Muscle of back (tissue), 11 donors: Measurements from ENCODE around the gene COL24A1. TPM values are rescaled to one million over a fixed set of nuclear protein-coding genes. Genes with fewer than 3 reads are reported as not detected.

Experiments used
- DNase-seq, 3 donors: peaks; one replicate each; pipeline versions ENCODE4 v3.0.0 to v3.0.0-alpha.2; 2013
- polyA plus RNA-seq, 10 donors: library from polyadenylated mRNA; unstranded; fragments of 120-200 nt; gene quantifications; one replicate each; pipeline ENCODE4 v1.2.1, GENCODE V29; 2013; ENCODE audit not compliant: insufficient read length in 10 of 10

Gene COL24A1
- polyA plus RNA-seq, 10 donors: 3.5 to 14.1 (median 5.5) TPM

DNA sequence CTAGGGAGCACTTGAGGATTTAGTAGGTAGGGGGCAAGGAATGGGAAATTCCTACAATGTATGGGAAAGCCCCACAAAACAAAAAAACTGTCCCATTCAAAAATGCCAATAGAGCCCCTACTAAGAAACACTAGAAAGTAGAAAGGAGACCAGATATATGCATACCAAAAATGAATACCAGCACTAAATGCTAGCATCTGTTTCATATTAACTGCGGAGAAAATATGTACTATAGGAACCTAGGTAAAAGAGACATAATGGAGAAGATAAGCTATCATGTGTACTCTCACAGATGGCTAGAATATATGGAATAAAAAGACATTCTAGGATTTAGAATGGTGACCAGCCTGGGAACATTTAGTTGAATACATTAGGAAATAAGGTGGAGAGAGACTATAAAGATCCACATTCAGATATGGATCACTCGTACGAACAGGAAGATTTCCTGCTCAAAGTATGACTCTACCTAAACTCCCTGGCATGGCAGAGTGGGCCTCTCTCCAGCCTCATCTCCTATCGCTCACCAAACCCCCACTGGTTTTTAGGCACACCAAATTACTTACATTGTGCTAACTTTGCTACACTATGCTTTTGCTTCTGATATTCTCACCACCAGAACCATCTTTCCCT is 466.7 kb downstream of the COL24A1 start:
- DNase-seq: no peak

DNA sequence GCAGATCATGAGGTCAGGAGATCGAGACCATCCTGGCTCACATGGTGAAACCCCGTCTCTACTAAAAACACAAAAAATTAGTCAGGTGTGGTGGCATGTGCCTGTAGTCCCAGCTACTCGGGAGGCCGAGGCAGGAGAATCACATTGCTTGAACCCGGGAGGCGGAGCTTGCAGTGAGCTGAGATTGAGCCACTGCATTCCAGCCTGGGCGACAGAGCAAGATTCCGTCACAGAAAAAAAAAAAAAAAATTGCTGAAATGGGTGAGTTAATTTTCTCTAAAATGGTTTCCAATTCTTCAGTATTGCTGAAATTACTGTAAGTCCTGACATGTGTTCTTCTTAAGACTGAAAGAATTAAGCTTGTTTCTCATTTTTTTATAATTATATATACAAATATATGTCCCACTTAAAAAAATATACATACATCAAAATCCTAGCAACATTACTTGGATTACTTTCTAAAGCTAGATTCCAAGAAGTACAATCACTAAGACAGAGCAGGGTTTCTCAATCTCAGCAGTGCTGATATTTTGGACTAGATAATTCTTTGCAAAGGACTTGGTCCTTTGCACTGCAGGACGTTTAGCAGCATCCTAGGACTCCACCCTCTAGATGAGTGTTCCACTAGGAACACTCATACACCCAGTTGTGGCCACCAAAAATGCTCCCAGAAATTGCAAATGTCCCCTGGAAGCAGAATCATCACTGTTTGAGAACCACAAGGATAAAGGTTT is 473.1 kb downstream of the COL24A1 start:
- no peak for DNase-seq

DNA sequence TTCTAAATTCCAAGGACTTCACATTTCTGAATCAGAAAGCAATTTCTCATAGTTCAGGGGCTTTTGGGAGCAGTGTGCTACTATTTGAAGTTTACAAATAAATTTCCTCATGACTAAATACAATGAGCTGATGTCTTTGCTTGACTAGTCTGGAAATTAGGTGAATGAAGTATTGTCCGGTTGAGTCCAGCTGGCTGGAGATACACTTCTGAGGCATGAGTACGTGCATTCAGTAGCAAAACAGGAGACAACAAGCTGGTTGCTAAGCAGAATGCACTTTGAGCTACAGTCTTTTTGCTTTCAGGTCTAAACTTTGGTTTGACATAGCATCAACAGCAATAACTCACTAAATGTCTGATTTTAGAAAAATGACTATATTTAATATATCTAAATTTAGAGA is 475.5 kb downstream of the COL24A1 start:
- DNase-seq: peak; percentile 53 to 78 (median 57)

Other genes with a start within 250 kb of the COL24A1 start
- 10 to 100 TPM; 14.3 to 40.4 (median 23.4) TPM for gene ODF2L, start 239.6 kb upstream of the COL24A1 start, polyA plus RNA-seq